NB4 (cell line): ENCODE measurements around the gene VPS37C.

Experiments
- MAX ChIP-seq: IDR thresholded peaks from 2 replicates; pipeline ENCODE4 v1.6.1; 2011; ENCODE audit warnings: low read depth, low read length
- POLR2A ChIP-seq: IDR thresholded peaks from 2 replicates; pipeline ENCODE4 v1.6.1; 2011; ENCODE audit warnings: mild to moderate bottlenecking; ENCODE audit not compliant: insufficient read length; ENCODE audit errors: extremely low read depth
- TF ChIP-seq, protein P1 (sequence below): IDR thresholded peaks from one replicate; pipeline ENCODE4 v1.5.1; 2012; ENCODE audit warnings: low read depth, low read length

DNA sequence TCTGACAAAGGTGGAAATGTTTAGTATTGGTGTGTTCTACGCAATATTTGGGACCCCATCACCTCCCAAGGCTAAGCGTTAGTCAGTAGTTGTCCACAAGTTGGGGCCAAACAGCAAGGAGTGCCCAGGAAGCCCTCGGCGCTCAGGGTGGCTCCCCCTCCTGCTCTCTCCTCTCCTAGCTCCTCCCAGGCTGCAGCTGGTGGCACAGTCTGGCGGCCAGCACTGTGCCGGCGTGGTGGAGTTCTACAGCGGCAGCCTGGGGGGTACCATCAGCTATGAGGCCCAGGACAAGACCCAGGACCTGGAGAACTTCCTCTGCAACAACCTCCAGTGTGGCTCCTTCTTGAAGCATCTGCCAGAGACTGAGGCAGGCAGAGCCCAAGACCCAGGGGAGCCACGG, 42.2 kb downstream of the VPS37C start:
- TF ChIP-seq, protein P1, sequence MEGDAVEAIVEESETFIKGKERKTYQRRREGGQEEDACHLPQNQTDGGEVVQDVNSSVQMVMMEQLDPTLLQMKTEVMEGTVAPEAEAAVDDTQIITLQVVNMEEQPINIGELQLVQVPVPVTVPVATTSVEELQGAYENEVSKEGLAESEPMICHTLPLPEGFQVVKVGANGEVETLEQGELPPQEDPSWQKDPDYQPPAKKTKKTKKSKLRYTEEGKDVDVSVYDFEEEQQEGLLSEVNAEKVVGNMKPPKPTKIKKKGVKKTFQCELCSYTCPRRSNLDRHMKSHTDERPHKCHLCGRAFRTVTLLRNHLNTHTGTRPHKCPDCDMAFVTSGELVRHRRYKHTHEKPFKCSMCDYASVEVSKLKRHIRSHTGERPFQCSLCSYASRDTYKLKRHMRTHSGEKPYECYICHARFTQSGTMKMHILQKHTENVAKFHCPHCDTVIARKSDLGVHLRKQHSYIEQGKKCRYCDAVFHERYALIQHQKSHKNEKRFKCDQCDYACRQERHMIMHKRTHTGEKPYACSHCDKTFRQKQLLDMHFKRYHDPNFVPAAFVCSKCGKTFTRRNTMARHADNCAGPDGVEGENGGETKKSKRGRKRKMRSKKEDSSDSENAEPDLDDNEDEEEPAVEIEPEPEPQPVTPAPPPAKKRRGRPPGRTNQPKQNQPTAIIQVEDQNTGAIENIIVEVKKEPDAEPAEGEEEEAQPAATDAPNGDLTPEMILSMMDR: no peak
- TF ChIP-seq POLR2A (no peak), MAX (no peak)
